NCI-H2171 treated with DMSO at 0.1 percent for 48 hours (cell line): ENCODE measurements around the gene OPHN1.
"Not testable (repeated sequence)": the region's sequence is repeated elsewhere in the genome, so short reads cannot be mapped to it uniquely, and the experiment has no call there.

Source experiments
- DNase-seq: peaks from one replicate; lab custom pipeline; 2025; lab: John Stamatoyannopoulos, UW

The OPHN1 gene

DNA sequence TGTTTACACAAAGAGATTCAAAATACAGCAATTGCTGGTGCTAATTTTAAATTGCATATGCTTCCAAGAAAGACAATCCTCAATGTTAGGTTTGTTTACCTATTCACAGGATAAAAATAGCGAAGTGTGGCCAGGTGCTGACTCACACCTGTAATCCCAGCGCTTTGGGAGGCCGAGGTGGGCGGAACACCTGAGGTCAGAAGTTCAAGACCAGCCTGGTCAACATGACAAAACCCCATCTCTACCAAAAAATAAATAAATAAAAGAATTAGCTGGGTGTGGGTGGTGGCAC, 77.7 kb downstream of the OPHN1 start:
- DNase-seq = no peak

DNA sequence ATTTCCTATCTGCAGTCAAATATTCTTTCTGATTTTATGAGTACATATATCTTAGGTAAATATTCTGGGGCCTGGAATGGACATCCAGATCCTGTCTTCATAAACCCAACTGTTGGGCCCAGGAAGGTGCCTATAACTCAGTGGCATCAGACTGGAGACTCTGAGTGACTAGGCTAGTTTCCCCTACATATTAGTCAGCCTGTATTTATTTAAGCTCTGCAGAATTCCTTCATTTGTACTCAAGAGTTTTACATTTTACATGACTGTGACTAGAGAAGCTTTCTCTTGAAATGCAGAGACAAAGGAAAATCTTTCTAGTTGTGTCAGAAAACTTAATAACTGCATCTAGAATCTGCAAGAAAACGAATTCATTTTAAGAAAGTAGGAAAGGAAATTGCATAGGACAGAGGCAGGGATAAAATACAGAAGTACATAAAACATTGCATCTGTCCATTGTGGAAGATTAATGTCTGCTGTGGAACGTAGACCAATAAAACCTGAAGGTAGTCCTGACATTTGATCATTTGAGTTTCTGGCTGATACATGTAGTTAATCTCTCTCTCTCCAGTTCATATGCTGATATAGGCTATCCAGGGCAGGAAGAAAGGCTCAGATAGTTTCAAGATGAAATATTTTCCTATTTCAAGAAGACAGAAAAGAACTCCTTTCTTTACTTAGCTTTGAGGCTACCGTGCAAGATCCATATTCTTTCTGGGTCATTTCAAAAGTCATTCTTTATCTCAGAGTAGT, 78.2 kb downstream of the OPHN1 start:
- no peak for DNase-seq

DNA sequence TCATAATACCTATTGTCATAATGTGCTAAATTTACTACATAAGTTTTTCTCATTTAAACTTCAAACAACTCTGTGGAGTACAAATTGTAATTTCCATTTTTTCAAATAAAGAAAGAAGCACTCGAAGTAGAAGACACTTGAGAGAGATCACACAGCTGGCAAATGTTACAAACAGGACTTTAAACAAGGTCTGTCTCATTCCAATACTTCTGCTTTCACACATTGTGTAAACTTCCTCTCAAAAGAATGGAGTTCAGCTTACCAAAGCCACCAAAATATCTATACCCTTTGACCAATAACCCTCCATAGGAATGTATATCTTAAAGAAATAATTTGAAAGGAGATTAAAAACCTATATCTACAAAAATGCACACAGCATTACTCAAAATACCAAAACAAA, 88.3 kb downstream of the OPHN1 start:
- DNase-seq = no peak

DNA sequence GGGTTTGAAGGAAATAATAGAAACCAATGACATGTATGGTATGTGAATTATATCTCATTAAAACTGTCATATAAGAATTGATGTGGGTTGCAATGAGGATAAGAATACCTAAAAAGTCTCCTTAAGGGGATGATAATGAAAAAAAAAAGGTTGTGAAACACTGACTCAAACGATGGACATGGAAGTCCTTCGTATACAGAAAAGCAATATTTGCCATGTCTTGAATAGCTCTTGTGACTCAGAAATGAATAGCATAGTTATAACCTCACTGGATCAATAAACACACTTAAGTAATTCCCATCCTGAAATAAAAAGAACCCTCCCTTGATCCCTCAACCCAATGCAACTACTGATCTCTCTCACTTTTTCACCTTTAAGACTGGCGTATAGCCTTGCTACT, 89.7 kb downstream of the OPHN1 start:
- DNase-seq = no peak

DNA sequence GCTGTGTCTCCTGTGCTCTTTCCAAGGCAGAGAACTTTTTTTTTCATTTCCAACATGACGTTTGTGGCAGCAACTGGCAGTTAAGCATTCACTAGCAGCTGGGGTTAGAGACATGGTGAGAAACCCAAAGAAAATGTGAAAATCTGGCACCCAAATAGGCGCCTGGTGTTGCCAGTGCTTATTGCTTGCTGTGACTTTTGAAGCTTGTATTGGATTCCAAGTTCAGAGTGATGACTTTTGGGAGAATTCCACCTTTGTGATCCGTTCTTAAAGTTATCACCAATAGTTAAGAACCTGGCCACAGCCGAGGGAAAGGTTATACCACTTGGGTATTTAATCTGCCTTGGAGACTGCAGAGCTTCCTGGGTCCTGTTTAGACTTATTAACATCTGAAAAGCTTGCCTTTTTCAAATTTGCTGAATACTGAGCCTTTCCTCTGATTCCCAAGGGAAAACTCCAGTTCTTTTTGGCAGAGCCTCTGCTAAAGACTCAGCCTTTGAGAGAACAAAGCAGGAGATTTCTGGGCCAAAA, 101.0 kb downstream of the OPHN1 start:
- peak; percentile 16 for DNase-seq

DNA sequence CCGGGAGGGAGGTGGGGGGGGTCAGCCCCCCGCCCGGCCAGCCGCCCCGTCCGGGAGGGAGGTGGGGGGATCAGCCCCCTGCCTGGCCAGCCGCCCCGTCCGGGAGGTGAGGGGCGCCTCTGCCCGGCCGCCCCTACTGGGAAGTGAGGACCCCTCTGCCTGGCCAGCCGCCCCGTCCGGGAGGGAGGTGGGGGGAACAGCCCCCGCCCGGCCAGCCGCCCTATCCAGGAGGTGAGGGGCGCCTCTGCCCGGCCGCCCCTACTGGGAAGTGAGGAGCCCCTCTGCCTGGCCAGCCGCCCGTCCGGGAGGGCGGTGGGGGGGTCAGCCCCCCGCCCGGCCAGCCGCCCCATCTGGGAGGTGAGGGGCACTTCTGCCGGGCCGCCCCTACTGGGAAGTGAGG, 106.5 kb downstream of the OPHN1 start:
- DNase-seq = not testable (repeated sequence)

DNA sequence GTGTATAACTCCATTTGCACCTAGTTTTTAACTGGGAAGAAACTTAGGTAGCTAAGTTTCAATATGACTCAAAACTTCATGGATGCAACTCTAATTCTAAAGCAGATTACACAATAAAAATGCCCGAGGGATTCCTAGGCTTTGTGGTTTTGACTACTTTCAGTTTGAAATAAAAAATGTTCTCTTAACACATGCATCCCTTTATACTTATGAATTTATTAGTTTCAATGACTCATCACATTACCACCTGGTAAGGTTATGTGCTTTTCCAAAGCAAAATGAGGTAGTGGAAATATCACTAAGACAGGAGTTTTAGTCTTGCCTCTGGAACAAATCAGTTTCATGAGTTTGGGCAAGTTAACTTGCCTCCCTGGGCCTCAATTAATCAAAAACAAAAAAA, 125.5 kb downstream of the OPHN1 start:
- DNase-seq = no peak

DNA sequence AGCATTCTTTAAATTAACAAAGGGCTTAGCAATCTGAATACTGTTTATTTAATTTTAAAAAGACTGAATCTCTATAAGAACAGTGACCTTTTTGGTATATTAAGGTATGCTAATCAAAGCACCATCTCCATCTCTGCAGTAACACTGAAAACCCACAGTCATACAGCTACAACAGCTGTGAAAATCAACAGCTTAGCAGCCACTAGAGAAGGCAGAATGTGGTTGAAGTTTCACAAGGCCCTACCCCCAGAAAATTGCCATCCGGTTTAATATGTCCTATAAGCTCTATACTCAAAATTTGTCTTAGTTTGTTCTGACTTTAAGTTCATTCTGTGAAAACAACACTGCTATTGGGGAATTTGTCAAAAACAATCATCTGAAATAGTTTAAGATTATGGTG, 128.7 kb downstream of the OPHN1 start:
- DNase-seq = no peak

DNA sequence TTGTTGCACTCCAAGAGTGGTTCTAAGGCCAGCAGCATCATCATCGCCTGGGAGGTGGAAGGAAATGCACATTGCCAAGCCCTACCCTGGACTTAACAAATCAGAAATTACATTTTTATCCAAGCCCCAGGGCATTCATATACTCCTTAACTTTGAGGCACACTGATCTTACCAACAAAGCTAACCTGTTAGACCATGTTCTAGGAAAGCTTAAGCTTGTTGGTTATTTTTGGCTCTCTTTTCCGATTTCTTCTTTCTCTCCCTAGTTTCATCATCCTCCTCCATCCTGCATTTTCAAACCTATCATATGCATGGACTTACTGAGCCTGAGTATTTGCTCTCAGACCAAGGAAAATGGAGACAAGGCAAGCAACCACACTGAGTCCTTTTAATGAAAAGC, 133.4 kb downstream of the OPHN1 start:
- DNase-seq = no peak

DNA sequence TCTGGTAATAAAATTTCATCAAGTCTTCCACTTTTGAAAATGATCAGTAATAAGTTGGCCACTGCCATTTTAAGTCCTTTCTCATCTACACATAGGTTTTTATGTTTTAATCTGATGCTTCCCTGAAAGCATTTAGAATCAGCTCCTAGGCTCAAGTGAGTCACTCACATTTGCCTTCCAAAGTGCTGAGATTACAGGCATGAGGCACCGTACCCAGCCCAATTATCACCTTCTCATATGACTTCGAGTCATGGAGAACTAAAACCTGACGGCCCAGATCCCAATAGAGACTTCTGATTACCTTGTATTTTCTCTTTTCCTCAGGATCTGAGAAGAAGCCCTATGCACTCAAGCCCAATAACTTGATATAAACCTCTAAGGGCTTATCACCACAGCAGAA, 140.8 kb downstream of the OPHN1 start:
- no peak for DNase-seq

DNA sequence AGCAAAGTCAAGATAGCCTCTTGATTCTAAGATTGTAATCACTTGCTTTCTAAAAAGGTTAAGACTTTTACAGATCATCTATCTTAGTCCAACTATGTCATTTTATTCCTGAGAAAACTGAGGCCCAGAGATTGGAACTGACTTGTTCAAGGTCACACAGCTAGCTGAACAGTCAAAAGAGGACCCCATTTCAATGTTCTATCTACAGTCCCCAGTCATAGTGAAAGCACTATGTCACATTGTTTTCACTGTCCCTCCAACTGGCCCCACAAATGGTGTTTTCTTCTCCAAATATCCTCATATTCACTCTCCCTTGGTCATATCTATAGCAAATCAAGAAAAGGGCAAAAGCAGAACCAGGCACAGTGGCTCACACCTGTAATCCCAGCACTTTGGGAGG, 145.2 kb downstream of the OPHN1 start:
- DNase-seq = no peak

DNA sequence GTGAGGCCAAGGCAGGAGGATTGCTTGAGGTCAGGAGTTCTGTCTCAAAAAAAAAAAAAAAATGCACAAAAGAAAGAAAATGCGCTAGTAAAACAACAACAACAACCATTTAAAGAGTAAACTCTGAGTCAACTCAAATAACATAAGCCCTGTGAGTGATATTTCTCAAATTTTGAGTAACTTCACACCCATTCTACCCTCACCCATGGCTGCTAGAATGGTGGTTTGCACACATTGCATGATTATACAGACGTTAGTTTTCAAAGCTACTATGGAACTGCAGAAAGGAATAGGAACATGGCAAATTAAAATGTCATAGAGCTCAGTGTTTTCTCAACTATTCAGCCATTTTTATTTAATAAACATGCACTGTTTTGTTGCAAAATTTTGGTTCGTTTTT, 145.9 kb downstream of the OPHN1 start:
- no peak for DNase-seq

DNA sequence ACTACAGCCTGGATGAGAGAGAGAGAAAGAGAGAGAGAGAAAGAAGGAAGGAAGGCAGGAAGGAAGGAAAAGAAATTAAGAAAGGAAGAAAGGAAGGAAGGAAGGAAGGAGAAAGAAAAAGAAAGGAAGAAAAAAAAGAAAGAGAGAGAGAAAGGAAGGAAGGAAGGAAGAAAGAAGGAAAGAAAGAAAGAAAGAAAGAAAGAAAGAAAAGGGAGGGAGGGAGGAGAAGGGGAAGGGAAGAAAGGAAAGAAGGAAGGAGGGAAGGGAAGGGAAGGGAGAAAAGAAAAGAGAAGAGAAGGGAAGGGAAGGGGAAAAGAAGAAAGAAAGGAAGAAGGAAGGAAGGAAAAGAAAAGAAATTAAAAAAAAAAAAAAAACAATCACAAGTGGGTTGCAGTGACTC, 146.3 kb downstream of the OPHN1 start:
- no peak for DNase-seq

DNA sequence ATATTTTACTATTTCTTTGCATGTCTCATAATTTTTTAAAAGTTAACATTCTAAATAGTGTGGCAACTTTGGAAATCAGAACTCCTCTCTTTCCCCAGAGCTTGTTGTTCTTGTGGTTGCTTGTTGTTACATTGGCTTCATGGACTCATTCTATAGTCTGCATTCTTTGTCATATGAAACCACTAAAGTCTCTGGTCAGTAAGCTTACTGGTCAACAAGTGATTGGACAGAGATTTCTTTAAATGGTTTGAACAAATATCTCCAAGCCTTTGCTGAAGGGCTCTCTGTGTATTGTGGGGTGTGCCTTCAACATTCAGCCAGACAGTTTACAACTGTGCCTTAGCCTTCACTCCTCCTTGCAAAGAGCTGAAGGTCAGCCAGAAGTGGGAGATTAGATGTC, 147.2 kb downstream of the OPHN1 start:
- no peak for DNase-seq

DNA sequence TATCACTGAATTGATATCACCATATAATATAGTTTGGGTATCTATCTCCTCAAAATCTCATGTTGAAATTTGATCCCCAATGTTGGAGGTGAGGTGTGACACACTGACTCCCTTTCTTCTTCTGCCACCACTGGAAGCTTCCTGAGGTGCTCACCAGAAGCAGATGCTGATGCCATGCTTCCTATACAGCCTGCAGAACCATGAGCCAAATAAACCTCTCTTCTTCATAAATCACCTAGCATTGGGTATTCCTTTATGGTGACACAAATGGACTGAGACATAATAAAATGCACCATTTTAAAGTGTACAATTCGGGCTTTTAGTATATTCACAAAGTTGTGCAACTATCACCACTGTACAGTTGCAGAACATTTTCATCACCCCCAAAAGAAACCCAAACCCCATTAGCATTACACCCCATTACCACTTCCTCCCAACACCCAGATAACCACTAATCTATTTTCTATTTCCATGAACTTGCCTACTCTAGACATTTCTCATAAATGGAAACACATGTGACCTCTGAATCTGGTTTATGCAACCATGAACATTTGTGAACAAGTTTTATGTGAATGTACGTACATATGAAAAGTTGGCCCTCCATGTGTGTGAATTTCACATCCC, 148.9 kb downstream of the OPHN1 start:
- DNase-seq = no peak

DNA sequence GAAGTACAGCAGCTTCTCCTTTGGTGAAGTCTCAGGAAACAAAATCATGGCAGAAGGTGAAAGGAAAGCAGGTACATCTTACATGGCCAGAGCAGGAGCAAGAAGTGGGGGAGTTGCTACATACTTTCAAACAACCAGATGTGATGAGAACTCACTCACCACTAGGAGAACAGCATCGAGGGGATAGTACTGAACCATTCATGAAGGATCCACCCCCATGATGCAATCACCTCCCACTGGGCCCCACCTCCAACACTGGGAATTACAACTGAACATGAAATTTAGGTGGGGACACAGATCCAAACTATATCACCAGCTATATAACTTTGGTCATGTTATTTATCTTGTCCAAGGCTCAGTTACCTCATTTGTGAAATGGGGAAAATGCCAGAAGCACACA, 159.4 kb downstream of the OPHN1 start:
- DNase-seq = no peak

DNA sequence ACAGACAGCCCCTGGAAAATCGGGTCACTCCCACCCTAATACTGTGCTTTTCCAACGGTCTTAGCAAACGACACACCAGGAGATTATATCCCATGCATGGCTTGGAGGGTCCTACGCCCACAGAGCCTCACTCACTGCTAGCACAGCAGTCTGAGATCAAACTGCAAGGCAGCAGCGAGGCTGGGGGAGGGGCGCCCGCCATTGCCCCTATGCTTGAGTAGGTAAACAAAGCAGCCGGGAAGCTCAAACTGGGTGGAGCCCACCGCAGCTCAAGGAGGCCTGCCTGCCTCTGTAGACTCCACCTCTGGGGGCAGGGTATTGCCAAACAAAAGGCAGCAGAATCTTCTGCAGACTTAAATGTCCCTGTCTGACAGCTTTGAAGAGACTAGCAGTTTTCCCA, 168.5 kb downstream of the OPHN1 start:
- DNase-seq = not testable (repeated sequence)

DNA sequence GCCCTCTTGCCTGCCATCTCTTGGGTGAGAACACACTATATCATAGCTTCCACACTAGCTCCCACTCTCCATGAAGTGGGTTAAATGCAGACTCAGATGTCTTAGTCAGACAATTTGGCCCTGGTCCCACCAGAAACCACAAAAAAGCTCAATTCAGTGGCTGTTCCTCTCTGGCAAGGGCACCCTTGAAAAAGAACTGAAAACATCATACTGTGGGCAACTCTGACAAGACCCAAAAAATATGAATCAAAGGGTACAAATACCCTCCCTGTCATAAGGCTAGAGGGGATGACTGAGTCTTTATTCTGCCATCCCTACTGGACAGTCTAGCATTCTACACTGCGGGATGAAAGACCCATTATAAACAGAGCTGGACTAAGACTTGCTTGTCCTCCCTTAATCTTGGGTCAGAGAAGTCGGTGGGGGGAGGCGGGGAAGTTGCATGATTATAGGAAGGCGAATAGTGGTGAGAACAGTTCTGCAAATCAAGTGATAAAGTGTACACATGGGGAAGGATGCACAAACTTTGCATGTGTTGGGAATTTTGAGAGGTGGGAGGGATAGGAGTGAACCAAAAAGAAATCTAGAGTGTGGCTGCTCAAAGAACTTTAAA, 172.1 kb downstream of the OPHN1 start:
- no peak for DNase-seq

DNA sequence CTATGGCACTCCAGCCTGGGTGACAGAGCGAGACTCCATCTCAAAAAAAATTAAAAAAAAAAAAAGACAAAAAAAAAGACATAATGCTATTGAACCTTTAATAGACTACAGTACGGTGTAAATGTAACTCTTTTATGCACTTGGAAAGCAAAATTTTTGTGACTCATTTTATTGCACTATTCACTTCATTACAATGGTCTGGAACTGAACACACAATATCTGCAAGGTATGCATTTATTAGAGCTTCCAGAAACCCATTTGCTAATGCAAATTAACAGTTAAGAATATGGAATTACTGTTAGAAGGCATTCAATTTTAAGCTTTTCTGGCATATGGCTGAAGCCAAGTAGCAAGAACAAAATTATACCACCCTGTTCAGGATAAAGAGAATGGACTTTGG, 176.3 kb downstream of the OPHN1 start:
- DNase-seq = no peak

DNA sequence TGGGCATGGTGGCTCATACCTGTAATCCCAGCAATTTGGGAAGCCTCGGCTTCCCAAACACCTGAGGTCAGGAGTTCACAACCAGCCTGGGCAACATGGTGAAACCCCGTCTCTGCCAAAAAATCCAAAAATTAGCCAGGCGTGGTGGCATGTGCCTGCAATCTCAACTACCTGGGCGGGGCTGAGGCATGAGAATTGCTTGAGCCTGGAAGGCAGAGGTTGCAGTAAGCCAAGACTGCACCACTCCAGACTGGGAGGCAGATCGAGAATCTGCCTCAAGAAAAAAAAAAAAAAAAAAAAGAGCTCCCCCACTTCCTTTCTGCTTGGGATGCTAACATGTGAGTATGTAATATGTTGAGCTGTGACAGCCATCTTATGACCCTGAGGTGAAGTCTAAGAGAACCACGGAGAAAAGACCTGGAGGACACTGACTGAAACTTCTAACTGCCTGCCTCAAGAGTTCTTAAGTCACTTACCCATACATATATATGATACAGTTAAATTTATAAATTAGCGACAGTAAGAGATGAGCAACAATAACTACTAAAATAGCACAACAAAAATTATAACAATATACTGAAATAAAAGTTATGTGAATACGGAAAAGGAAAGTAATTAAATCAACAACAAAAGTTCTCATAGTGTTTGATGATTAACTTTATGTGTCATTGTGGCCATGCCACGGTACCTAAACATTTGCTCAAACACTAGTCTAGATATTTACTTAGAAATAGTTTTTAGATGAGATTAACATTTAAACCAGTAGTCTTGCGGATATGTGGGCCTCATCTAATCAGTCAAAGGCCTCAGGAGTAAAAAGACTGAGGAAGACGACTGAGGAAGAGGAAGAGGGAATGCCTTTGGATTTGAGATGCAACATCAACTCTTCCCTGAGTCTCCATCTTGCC, 178.3 kb downstream of the OPHN1 start:
- no peak for DNase-seq

DNA sequence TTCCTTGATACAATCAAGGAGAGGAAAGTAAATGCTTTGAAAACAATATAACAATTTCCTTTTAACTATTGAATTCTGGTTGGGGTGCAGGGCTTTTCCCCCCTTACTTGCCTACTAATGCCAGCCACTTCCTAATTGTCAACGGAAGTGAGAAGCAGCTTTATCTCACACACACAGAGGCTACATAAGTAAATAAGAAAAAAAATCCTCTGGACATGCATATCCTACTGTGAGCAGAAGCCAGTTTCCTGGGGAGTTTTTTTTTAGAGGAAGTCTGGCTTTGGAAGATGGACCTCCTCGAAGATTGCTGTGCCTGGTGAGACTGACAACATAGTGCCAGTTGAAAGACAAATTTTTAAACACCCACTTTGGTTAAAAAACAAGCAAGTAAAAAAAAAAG, 180.6 kb downstream of the OPHN1 start:
- DNase-seq = no peak

DNA sequence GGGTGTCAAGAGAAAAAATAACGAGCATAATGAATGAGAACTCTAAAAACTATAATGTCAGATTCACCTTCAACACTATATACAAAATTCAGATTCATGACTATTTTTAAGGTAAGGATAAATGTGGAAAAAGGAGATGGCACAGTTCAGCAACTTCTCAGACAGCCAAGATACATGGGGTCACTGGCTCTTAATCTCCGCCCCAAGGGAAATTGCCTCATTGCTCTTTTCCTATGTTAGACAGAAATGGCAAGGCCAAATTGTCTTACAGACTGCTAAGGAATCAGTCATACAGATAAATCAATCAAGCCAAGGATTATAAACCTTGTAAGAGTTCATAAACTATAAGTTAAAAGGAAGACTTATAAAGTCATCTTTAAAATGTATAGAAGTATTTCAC, 183.4 kb downstream of the OPHN1 start:
- DNase-seq = no peak

DNA sequence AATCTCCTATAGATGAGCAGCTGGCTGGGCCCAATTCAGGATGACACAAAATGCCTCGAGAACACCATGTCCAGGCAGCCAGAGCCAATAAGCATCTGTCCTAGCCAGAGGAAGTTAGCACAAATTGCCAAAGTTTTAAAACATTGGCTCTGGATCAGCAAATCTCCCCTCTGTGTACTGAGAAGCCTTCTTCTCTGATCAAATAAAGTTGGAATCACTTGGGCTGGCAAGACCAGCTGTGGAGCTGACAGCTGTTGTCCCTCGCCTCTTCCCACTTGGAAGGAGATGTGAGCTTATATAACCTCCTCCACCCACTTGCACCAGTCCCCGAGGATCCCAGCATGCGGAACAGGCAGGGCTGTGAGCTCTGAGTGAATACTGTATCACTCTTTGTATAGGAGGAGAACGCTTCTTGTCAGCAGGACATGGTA, 183.9 kb downstream of the OPHN1 start:
- DNase-seq = no peak
